ENCODE results near the gene CRLF1. TPM values are rescaled to one million over a fixed set of nuclear protein-coding genes. Genes with fewer than 3 reads are reported as not detected.
"Not testable (repeated sequence)": the region's sequence is repeated elsewhere in the genome, so short reads cannot be mapped to it uniquely, and the experiment has no call there.

The CRLF1 gene
- total RNA-seq, 1 experiment from 2014 or later = not detected

DNA sequence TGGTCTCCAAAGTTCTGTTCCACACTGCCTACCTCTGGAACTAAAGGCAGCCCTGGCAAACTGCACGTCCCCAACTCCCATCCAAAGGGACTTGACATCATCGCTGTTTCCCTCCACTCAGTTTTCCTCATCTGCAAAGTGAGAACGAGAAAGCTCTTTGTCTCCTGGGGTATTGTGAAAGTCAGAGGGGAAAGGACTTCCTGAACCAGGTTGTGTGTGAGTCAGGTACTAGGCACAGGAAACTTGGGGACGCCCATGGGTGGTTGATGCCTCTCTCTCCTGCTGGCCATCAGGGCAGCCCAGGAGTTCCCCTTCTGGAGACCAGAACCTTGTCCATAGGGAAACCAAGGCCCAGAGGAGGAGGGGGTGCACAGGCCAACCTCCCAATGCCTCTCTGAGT lies 4.7 kb downstream of the CRLF1 start:
- Histone ChIP-seq H4K20me1 (ENCODE audit: insufficient read depth, low read depth, low read length) (no peaks in the 10 kb centered on the region), H3K27ac (ENCODE audit: low read length) (no peak overlapping the region), H3K79me2 (ENCODE audit: low read length) (no peaks in the 10 kb centered on the region), H3K4me3 (ENCODE audit: low read length) (no peak overlapping the region), H3K9ac (ENCODE audit: low read length) (no peak overlapping the region), H3K27me3 (ENCODE audit: low read length) (no peaks in the 10 kb centered on the region), H3K36me3 (ENCODE audit: insufficient read depth, low read length) (no peaks in the 10 kb centered on the region), H2AFZ (ENCODE audit: low read length) (no peak overlapping the region), H3K4me2 (ENCODE audit: low read depth, low read length, poor library complexity, severe bottlenecking) (no peak overlapping the region), H3K4me1 (ENCODE audit: low read length) (no peaks in the 10 kb centered on the region), H3K9me3 (ENCODE audit: low read length) (no peaks in the 10 kb centered on the region), H3K9me2 (replicated peaks; ENCODE audit: insufficient read depth, low read length) (no peaks in the 10 kb centered on the region)
- DNase-seq = no peak

DNA sequence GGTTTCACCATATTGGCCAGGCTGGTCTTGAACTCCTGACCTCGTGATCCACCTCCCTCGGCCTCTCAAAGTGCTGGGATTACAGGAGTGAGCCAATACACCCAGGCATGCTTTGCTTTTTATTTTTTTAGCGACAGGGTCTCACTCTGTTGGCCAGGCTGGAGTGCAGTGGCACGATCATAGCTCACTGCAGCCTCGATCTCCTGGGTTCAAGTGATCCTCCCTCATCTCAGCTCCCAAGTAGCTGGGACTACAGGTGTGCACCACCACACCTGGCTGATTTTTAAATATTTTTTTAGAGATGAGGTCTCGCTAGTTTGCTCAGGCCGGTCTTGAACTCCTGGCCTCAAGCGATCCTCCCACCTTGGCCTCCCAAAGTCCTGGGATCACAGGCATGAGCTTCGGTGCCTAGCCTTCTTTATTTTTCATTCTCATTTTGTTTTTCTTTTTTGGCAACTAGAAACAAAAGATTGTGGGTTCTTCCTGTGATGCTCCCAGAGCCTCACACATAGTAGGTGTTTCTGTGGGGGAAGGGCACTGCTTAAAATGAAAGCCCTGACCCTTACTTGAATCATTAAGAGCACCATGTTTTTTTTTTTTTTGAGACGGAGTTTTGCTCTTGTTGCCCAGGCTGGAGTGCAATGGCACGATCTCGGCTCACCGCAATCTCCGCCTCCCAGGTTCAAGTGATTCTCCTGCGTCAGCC lies 5.8 kb downstream of the CRLF1 start:
- H3K27me3 ChIP-seq (ENCODE audit: low read length); H2AFZ ChIP-seq (ENCODE audit: low read length); H4K20me1 ChIP-seq (ENCODE audit: insufficient read depth, low read depth, low read length); H3K4me3 ChIP-seq (ENCODE audit: low read length); DNase-seq; H3K4me2 ChIP-seq (ENCODE audit: low read depth, low read length, poor library complexity, severe bottlenecking); H3K9me3 ChIP-seq (ENCODE audit: low read length); H3K79me2 ChIP-seq (ENCODE audit: low read length); H3K9me2 ChIP-seq (replicated peaks; ENCODE audit: insufficient read depth, low read length); H3K9ac ChIP-seq (ENCODE audit: low read length); H3K27ac ChIP-seq (ENCODE audit: low read length); H3K36me3 ChIP-seq (ENCODE audit: insufficient read depth, low read length); H3K4me1 ChIP-seq (ENCODE audit: low read length): not testable (repeated sequence)

DNA sequence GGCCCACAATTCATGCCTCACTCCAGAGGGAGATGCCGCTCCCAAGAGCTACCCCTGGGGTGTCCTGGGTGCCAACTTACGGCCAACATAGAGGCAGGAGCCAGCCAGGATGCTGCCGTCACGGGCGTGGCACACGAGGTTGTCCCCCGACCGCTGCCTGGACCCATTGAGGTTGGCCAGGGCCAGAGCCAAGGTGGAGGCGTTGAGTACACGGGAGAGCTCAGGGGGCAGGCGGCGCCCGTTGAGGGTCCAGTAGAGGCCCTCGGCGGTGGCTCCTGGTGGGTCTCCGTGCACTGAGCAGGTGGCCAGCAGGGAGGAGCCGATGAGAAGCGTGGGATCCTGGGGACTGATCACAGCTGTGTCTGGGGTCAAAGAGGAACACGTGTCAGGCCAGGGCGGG lies 7.1 kb downstream of the CRLF1 start:
- DNase-seq = no peak
- H3K4me3 ChIP-seq (ENCODE audit: low read length) = no peak overlapping the region
- H3K9ac ChIP-seq (ENCODE audit: low read length) = no peak overlapping the region
- H3K9me3 ChIP-seq (ENCODE audit: low read length) = no peaks in the 10 kb centered on the region
- no peaks in the 10 kb centered on the region for H4K20me1 ChIP-seq (ENCODE audit: insufficient read depth, low read depth, low read length)
- H2AFZ ChIP-seq (ENCODE audit: low read length) = no peak overlapping the region
- H3K27ac ChIP-seq (ENCODE audit: low read length) = no peak overlapping the region
- no peaks in the 10 kb centered on the region for H3K36me3 ChIP-seq (ENCODE audit: insufficient read depth, low read length)
- H3K27me3 ChIP-seq (ENCODE audit: low read length) = no peaks in the 10 kb centered on the region
- no peaks in the 10 kb centered on the region for H3K9me2 ChIP-seq (replicated peaks; ENCODE audit: insufficient read depth, low read length)
- no peaks in the 10 kb centered on the region for H3K79me2 ChIP-seq (ENCODE audit: low read length)
- peaks cover 10% of the 10 kb centered on the region for H3K4me1 ChIP-seq (ENCODE audit: low read length)
- H3K4me2 ChIP-seq (ENCODE audit: low read depth, low read length, poor library complexity, severe bottlenecking) = no peak overlapping the region

DNA sequence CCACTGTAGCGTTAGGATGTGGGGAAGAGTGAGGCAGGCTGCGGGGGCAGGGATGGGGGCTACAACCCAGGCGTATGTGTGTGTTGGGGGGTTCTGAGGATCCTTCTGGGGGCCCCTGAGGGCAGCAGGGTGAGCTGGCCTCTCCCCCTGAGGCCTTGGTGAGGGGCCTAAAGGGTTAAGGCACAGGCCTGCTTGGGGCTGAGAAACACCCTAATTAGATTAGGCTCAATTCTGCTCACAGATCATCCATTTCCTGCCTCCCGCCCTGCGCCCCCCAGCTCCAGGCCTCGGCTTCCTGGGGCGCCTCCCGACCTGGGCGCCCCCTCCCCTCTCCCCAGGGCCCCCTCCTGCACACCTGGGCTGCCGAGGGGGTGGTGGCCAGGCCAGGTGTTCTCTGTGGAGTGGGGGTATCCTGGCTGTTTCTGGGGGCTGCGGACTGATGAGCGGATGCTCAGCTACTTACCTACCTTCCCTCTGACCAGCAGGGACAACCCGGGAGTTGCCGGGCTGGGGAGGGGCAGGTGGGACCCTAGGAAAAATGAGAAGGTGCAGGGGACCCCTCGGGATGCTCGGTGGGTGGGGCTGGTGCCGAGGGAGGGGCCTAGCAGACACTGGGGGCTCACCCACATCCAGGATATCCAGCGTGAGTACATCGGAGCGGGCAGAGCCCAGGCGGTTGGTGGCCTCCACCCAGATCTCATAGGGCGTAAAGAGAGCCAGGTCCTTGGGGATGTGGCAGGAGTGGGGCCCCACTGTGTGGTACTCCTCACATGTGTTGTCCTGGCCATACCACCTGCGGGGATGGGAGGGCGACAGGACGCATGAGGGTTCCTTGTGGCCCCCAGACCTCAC lies 8.6 kb downstream of the CRLF1 start:
- Histone ChIP-seq H3K4me2 (ENCODE audit: low read depth, low read length, poor library complexity, severe bottlenecking) (no peak overlapping the region), H3K79me2 (ENCODE audit: low read length) (no peaks in the 10 kb centered on the region), H3K27me3 (ENCODE audit: low read length) (no peaks in the 10 kb centered on the region), H3K9me3 (ENCODE audit: low read length) (no peaks in the 10 kb centered on the region), H3K4me1 (ENCODE audit: low read length) (peaks cover 22% of the 10 kb centered on the region), H3K36me3 (ENCODE audit: insufficient read depth, low read length) (no peaks in the 10 kb centered on the region), H3K4me3 (ENCODE audit: low read length) (no peak overlapping the region), H3K27ac (ENCODE audit: low read length) (no peak overlapping the region), H2AFZ (ENCODE audit: low read length) (no peak overlapping the region), H3K9ac (ENCODE audit: low read length) (no peak overlapping the region), H3K9me2 (replicated peaks; ENCODE audit: insufficient read depth, low read length) (no peaks in the 10 kb centered on the region), H4K20me1 (ENCODE audit: insufficient read depth, low read depth, low read length) (no peaks in the 10 kb centered on the region)
- DNase-seq = no peak

DNA sequence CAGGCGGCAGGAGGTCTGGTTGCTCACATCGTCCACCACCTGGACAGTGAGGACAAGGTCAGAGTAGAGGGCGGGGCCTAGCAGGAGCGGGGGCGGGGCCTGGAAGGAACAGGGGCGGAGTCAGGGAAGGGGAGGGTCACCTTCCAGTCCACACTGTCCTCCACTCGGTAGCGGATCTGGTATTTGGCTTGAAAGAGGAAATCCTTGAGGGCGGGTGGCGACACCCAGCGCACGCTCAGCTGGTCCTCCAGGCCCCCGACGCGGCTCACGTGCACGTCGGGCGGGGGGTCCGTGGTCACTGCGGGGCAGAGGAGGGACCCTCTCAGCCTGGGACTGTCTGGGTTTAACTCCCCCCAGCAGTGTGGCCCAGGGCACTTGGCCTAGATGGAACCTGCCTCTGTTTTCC lies 9.8 kb downstream of the CRLF1 start:
- Histone ChIP-seq H3K79me2 (ENCODE audit: low read length) (no peaks in the 10 kb centered on the region), H3K4me1 (ENCODE audit: low read length) (peaks cover 24% of the 10 kb centered on the region), H3K9me2 (replicated peaks; ENCODE audit: insufficient read depth, low read length) (no peaks in the 10 kb centered on the region), H3K9ac (ENCODE audit: low read length) (no peak overlapping the region), H3K27ac (ENCODE audit: low read length) (no peak overlapping the region), H3K36me3 (ENCODE audit: insufficient read depth, low read length) (no peaks in the 10 kb centered on the region), H4K20me1 (ENCODE audit: insufficient read depth, low read depth, low read length) (no peaks in the 10 kb centered on the region), H3K4me2 (ENCODE audit: low read depth, low read length, poor library complexity, severe bottlenecking) (no peak overlapping the region), H3K27me3 (ENCODE audit: low read length) (no peaks in the 10 kb centered on the region), H2AFZ (ENCODE audit: low read length) (no peak overlapping the region), H3K9me3 (ENCODE audit: low read length) (no peaks in the 10 kb centered on the region), H3K4me3 (ENCODE audit: low read length) (no peak overlapping the region)
- DNase-seq = no peak

DNA sequence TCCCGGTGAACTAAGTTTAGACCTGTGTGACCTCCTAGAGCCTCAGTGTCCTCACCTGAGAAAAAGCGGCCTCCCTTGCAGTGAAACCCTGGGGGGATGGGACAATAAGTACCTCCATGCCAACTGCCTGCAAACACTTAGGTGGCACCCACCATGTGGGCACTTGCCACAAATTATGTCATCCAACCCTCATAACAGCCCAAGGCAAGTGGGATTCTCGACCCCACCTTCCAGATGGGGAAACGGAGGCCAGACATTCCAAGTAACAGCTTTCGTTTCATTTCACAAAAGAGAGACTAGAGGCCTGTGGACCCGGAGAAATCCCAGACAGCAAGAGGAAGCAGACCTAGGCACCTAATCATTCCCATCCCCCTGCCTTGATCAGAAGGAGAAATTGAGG lies 11.1 kb downstream of the CRLF1 start:
- H3K27ac ChIP-seq (ENCODE audit: low read length) = no peak overlapping the region
- no peak overlapping the region for H3K9ac ChIP-seq (ENCODE audit: low read length)
- peaks cover 29% of the 10 kb centered on the region for H3K4me1 ChIP-seq (ENCODE audit: low read length)
- no peaks in the 10 kb centered on the region for H3K9me2 ChIP-seq (replicated peaks; ENCODE audit: insufficient read depth, low read length)
- H3K27me3 ChIP-seq (ENCODE audit: low read length) = no peaks in the 10 kb centered on the region
- H2AFZ ChIP-seq (ENCODE audit: low read length) = no peak overlapping the region
- no peak for DNase-seq
- H3K9me3 ChIP-seq (ENCODE audit: low read length) = no peaks in the 10 kb centered on the region
- no peak overlapping the region for H3K4me2 ChIP-seq (ENCODE audit: low read depth, low read length, poor library complexity, severe bottlenecking)
- H3K36me3 ChIP-seq (ENCODE audit: insufficient read depth, low read length) = no peaks in the 10 kb centered on the region
- H4K20me1 ChIP-seq (ENCODE audit: insufficient read depth, low read depth, low read length) = no peaks in the 10 kb centered on the region
- H3K79me2 ChIP-seq (ENCODE audit: low read length) = no peaks in the 10 kb centered on the region
- no peak overlapping the region for H3K4me3 ChIP-seq (ENCODE audit: low read length)

DNA sequence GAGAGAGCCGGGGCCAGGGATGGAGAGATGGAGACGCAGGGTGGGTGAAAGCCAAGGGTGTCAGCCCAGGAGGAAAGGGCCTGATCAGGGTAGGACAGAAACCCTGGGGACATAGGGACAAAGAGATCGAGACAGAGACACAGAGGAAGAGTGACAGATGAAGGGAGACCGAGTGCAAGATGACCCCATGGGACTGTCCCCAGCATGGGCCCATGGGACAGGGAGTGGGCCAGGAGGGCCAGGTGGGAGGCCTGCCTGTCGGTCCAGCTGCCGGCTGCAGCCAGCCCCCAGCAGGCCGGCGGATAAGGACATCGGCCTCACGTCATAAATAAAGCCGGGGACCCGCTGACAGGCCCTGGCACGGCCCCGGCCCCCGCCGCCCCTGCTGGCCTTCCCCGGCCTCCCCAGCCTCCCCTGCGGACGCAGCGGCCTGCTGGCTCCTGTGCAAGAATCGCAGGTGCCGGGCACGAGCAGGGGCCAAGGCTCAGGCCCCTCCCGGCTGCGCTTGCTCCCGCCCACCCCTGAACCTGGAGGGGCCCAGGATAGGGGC lies 11.7 kb downstream of the CRLF1 start:
- Histone ChIP-seq H3K27me3 (ENCODE audit: low read length) (no peaks in the 10 kb centered on the region), H3K4me1 (ENCODE audit: low read length) (peaks cover 33% of the 10 kb centered on the region), H3K27ac (ENCODE audit: low read length) (0 out of 2 replicates have a peak overlapping the region, but pooled peaks have one; percentile 26), H3K4me2 (ENCODE audit: low read depth, low read length, poor library complexity, severe bottlenecking) (peak overlapping the region; percentile 95), H3K36me3 (ENCODE audit: insufficient read depth, low read length) (no peaks in the 10 kb centered on the region), H3K9me2 (replicated peaks; ENCODE audit: insufficient read depth, low read length) (no peaks in the 10 kb centered on the region), H3K79me2 (ENCODE audit: low read length) (no peaks in the 10 kb centered on the region), H3K9me3 (ENCODE audit: low read length) (no peaks in the 10 kb centered on the region), H3K4me3 (ENCODE audit: low read length) (peak overlapping the region; percentile 73), H4K20me1 (ENCODE audit: insufficient read depth, low read depth, low read length) (no peaks in the 10 kb centered on the region), H2AFZ (ENCODE audit: low read length) (peak overlapping the region; percentile 67; the same call in 1 of the 2 replicates), H3K9ac (ENCODE audit: low read length) (peak overlapping the region; percentile 74)
- DNase-seq = no peak

DNA sequence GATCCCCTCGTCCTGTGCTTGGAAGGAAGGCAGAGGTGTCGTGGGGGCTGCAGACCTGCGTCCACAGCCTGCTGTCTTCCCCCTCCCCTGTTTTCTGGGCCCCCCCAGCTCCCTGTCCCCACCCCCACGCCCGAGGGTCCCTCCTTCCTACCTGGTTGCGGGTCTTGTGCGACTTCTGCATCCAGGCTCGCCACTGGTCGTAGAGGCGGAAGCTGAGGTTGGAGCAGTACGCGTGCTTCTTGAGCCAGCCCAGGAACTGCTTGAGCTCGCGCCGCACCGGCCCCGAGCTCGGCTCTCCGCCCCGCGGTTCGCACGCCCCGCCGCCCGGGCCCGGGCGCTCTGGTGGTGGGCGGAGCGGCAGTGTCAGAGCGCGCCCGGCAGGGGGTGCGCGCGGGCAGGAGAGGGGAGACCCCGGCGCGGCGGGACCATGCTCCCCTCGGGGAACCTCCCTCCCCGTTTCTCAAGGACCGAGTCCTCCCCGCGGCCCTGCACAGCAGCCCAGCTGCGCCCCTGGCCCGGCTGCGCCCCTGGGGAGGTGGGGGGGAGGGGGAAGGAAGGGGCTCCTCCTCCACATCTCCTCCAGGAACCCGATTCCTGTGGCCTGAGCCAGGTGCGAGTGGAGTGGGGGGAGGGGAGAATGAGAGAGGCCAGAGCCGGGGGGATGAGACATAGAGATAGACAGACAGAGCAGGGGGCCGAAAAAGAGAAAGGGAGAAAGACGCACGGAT lies 12.3 kb downstream of the CRLF1 start:
- no peaks in the 10 kb centered on the region for H3K9me2 ChIP-seq (replicated peaks; ENCODE audit: insufficient read depth, low read length)
- no peaks in the 10 kb centered on the region for H3K79me2 ChIP-seq (ENCODE audit: low read length)
- no peaks in the 10 kb centered on the region for H3K27me3 ChIP-seq (ENCODE audit: low read length)
- H3K4me1 ChIP-seq (ENCODE audit: low read length) = peaks cover 40% of the 10 kb centered on the region
- H3K36me3 ChIP-seq (ENCODE audit: insufficient read depth, low read length) = no peaks in the 10 kb centered on the region
- H4K20me1 ChIP-seq (ENCODE audit: insufficient read depth, low read depth, low read length) = no peaks in the 10 kb centered on the region
- DNase-seq = peak; percentile 94
- H3K9me3 ChIP-seq (ENCODE audit: low read length) = no peaks in the 10 kb centered on the region
- H3K27ac ChIP-seq (ENCODE audit: low read length) = 0 out of 2 replicates have a peak overlapping the region, but pooled peaks have one; percentile 26
- peak overlapping the region; percentile 67; the same call in 1 of the 2 replicates for H2AFZ ChIP-seq (ENCODE audit: low read length)
- H3K4me3 ChIP-seq (ENCODE audit: low read length) = peak overlapping the region; percentile 73
- H3K4me2 ChIP-seq (ENCODE audit: low read depth, low read length, poor library complexity, severe bottlenecking) = peak overlapping the region; percentile 95
- peak overlapping the region; percentile 74 for H3K9ac ChIP-seq (ENCODE audit: low read length)

Measured in Karpas-422 (cell line).